ENCODE measurements around the gene HEXIM1. TPM values are rescaled to one million over a fixed set of nuclear protein-coding genes. Genes with fewer than 3 reads are reported as not detected.

HEXIM1 gene
- total RNA-seq, 1 experiment from 2014 or later, result 59.1 TPM

GRCh38 chr17:45104029-45104428, 44.2 kb upstream of the HEXIM1 start:
- no peak for DNase-seq (ENCODE audit: low read depth, low spot score)
- Histone ChIP-seq H3K27me3 (ENCODE audit: control insufficient read depth, insufficient read depth, low read length) (no peaks in the 10 kb centered on the region), H3K9me3 (ENCODE audit: control insufficient read depth, insufficient read depth, low read depth, low read length) (no peaks in the 10 kb centered on the region), H3K27ac (ENCODE audit: low read length) (no peak overlapping the region), H3K4me3 (ENCODE audit: low read depth in 2 of 2, low read length in 2 of 2) (no peak overlapping the region), H3K4me1 (ENCODE audit: control insufficient read depth, insufficient read depth, low read length) (peaks cover under 1% of the 10 kb centered on the region; the same call in 1 of the 2 replicates), H3K36me3 (ENCODE audit: control insufficient read depth, insufficient read depth, low read length) (peaks cover 6% of the 10 kb centered on the region; the same call in 1 of the 2 replicates)
- CTCF ChIA-PET, result no interaction called here
- TF ChIP-seq CTCF (IDR thresholded peaks at IDR 0.05) (no peak), TCF7L2 (IDR thresholded peaks at IDR 0.05; ENCODE audit: low read depth, low read length) (no peak), SIN3A (IDR thresholded peaks at IDR 0.05; ENCODE audit: borderline replicate concordance, insufficient read depth, low read depth, low read length) (no peak), REST (IDR thresholded peaks at IDR 0.05; ENCODE audit: insufficient read depth in 1 of 2, low read depth in 2 of 2, low read length in 1 of 2) (no peak), POLR2AphosphoS5 (IDR thresholded peaks at IDR 0.05; ENCODE audit: low read depth, low read length) (no peak)
- BruUV-seq (replicated peaks), result no TSS peak
- ATAC-seq, result no peak
- POLR2A ChIA-PET, result no interaction called here
- in situ Hi-C loops (cut with HindIII; ENCODE audit: low pct_unique_long_range_greater_than_20kb, low sequenced_read_pairs) (no loop called here), intact Hi-C loops (cut with micrococcal nuclease; ENCODE audit: unreplicated experiment) (no loop called here)

- Histone ChIP-seq H3K9me3 (ENCODE audit: control insufficient read depth, insufficient read depth, low read depth, low read length) (no peaks in the 10 kb centered on the region), H3K4me3 (ENCODE audit: low read depth in 2 of 2, low read length in 2 of 2) (no peak overlapping the region), H3K27me3 (ENCODE audit: control insufficient read depth, insufficient read depth, low read length) (no peaks in the 10 kb centered on the region), H3K36me3 (ENCODE audit: control insufficient read depth, insufficient read depth, low read length) (peaks cover 3% of the 10 kb centered on the region; the same call in 1 of the 2 replicates), H3K27ac (ENCODE audit: low read length) (no peak overlapping the region), H3K4me1 (ENCODE audit: control insufficient read depth, insufficient read depth, low read length) (peaks cover 5% of the 10 kb centered on the region; the same call in 1 of the 2 replicates)
- in situ Hi-C loops (cut with HindIII; ENCODE audit: low pct_unique_long_range_greater_than_20kb, low sequenced_read_pairs) (no loop called here), intact Hi-C loops (cut with micrococcal nuclease; ENCODE audit: unreplicated experiment) (no loop called here)
- TF ChIP-seq POLR2AphosphoS5 (IDR thresholded peaks at IDR 0.05; ENCODE audit: low read depth, low read length) (peak; percentile 8; the same call in 1 of the 2 replicates), TCF7L2 (IDR thresholded peaks at IDR 0.05; ENCODE audit: low read depth, low read length) (no peak)
- no TSS peak for BruUV-seq (replicated peaks)
- CTCF ChIA-PET, result no interaction called here
- ATAC-seq, result no peak
- POLR2A ChIA-PET, result no interaction called here
- no peak for DNase-seq (ENCODE audit: low read depth, low spot score)
These were observed 43.8 kb upstream of the HEXIM1 start for GRCh38 chr17:45104497-45104896.

- no peaks in the 10 kb centered on the region for H3K27me3 ChIP-seq (ENCODE audit: control insufficient read depth, insufficient read depth, low read length)
- POLR2A ChIA-PET, result no interaction called here
- no TSS peak for BruUV-seq (replicated peaks)
- intact Hi-C loops (cut with micrococcal nuclease; ENCODE audit: unreplicated experiment), result no loop called here
- ATAC-seq (no peak), DNase-seq (ENCODE audit: low read depth, low spot score) (no peak)
- H3K4me3 ChIP-seq (ENCODE audit: low read depth in 2 of 2, low read length in 2 of 2), result no peak overlapping the region
- in situ Hi-C loops (cut with HindIII; ENCODE audit: low pct_unique_long_range_greater_than_20kb, low sequenced_read_pairs), result no loop called here
- H3K9me3 ChIP-seq (ENCODE audit: control insufficient read depth, insufficient read depth, low read depth, low read length), result no peaks in the 10 kb centered on the region
- CTCF ChIA-PET, result no interaction called here
- H3K27ac ChIP-seq (ENCODE audit: low read length), result no peak overlapping the region
- TF ChIP-seq SIN3A (IDR thresholded peaks at IDR 0.05; ENCODE audit: borderline replicate concordance, insufficient read depth, low read depth, low read length) (no peak), REST (IDR thresholded peaks at IDR 0.05; ENCODE audit: insufficient read depth in 1 of 2, low read depth in 2 of 2, low read length in 1 of 2) (no peak), POLR2AphosphoS5 (IDR thresholded peaks at IDR 0.05; ENCODE audit: low read depth, low read length) (no peak), CTCF (IDR thresholded peaks at IDR 0.05) (peak; percentile 32), TCF7L2 (IDR thresholded peaks at IDR 0.05; ENCODE audit: low read depth, low read length) (no peak)
- peaks cover 5% of the 10 kb centered on the region; the same call in 1 of the 2 replicates for H3K4me1 ChIP-seq (ENCODE audit: control insufficient read depth, insufficient read depth, low read length)
- no peaks in the 10 kb centered on the region for H3K36me3 ChIP-seq (ENCODE audit: control insufficient read depth, insufficient read depth, low read length)
These were observed 43.2 kb upstream of the HEXIM1 start for GRCh38 chr17:45104907-45105624.

Data from Panc1 (cell line).